Kidney epithelial cell (primary cell): ENCODE data around the gene SCN5A. TPM values are rescaled to one million over a fixed set of nuclear protein-coding genes. Genes with fewer than 3 reads are reported as not detected.

ENCODE experiments used
- DNase-seq: peaks from one replicate; pipeline ENCODE4 v3.0.0-alpha.2; 2010; ENCODE audit warnings: low read depth
- H3K27me3 ChIP-seq: 2 replicates; pipeline ENCODE4 v1.6.0; 2011; ENCODE audit warnings: low read length; ENCODE audit not compliant: control insufficient read depth, insufficient read depth
- H3K36me3 ChIP-seq: 2 replicates; pipeline ENCODE4 v1.5.1; 2011; ENCODE audit warnings: low read length; ENCODE audit not compliant: control insufficient read depth, insufficient read depth
- H3K4me3 ChIP-seq: 2 replicates; pipeline ENCODE4 v1.5.1; 2011; ENCODE audit warnings: low read depth, mild to moderate bottlenecking, control low read depth, low read length
- total RNA-seq: library from RNA; depleted of rRNA; stranded (reverse); fragments of >200 nt; gene quantifications from 2 replicates; pipeline ENCODE4 v1.2.3, GENCODE V29; 2015
- TF ChIP-seq, protein P1 (sequence below): IDR thresholded peaks from 2 replicates; pipeline ENCODE4 v1.5.1; 2011; ENCODE audit warnings: mild to moderate bottlenecking, moderate library complexity, low read length, control low read depth, inconsistent platforms; ENCODE audit not compliant: insufficient read depth, poor library complexity, severe bottlenecking

The SCN5A gene
- total RNA-seq, 1 donor from 2014 or later: 3.8 TPM

- H3K4me3 ChIP-seq: no peak overlapping the region
- H3K27me3 ChIP-seq: no peaks in the 10 kb centered on the region
- DNase-seq: no peak
- TF ChIP-seq, protein P1, sequence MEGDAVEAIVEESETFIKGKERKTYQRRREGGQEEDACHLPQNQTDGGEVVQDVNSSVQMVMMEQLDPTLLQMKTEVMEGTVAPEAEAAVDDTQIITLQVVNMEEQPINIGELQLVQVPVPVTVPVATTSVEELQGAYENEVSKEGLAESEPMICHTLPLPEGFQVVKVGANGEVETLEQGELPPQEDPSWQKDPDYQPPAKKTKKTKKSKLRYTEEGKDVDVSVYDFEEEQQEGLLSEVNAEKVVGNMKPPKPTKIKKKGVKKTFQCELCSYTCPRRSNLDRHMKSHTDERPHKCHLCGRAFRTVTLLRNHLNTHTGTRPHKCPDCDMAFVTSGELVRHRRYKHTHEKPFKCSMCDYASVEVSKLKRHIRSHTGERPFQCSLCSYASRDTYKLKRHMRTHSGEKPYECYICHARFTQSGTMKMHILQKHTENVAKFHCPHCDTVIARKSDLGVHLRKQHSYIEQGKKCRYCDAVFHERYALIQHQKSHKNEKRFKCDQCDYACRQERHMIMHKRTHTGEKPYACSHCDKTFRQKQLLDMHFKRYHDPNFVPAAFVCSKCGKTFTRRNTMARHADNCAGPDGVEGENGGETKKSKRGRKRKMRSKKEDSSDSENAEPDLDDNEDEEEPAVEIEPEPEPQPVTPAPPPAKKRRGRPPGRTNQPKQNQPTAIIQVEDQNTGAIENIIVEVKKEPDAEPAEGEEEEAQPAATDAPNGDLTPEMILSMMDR: no peak
- no peaks in the 10 kb centered on the region for H3K36me3 ChIP-seq
These were observed 97.1 kb downstream of the SCN5A start for GRCh38 chr3:38552364-38552763.

DNA sequence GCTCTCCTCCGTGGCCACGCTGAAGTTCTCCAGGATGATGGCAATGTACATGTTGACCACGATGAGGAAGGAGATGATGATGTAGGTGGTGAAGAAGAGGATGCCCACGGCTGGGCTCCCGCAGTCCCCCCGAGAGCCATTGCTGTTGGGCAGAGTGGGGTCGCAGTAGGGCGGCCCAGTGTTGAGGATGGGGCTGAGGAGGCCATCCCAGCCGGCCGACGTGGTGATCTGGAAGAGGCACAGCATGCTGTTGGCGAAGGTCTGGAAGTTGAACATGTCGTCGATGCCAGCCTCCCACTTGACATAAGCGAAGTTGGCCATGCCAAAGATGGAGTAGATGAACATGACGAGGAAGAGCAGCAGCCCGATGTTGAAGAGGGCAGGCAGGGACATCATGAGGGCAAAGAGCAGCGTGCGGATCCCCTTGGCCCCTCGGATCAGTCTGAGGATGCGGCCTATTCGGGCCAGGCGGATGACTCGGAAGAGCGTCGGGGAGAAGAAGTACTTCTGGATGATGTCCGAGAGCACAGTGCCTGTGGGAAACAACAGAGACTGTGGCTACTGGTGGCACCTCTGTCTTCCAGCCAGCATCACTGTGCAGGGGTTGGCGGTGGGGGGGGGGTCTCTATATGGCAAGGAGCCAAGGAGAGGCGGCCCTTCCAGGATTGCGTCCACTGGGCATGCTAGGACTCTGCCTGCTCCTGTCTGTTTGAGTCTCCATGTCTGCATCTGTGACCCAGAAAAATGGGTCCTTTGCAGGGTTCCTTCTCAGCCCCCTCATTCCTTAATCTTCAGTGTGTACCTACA is 98.3 kb downstream of the SCN5A start:
- no peak for DNase-seq
- TF ChIP-seq, protein P1: no peak
- H3K27me3 ChIP-seq: no peaks in the 10 kb centered on the region
- no peaks in the 10 kb centered on the region for H3K36me3 ChIP-seq
- no peak overlapping the region for H3K4me3 ChIP-seq

DNA sequence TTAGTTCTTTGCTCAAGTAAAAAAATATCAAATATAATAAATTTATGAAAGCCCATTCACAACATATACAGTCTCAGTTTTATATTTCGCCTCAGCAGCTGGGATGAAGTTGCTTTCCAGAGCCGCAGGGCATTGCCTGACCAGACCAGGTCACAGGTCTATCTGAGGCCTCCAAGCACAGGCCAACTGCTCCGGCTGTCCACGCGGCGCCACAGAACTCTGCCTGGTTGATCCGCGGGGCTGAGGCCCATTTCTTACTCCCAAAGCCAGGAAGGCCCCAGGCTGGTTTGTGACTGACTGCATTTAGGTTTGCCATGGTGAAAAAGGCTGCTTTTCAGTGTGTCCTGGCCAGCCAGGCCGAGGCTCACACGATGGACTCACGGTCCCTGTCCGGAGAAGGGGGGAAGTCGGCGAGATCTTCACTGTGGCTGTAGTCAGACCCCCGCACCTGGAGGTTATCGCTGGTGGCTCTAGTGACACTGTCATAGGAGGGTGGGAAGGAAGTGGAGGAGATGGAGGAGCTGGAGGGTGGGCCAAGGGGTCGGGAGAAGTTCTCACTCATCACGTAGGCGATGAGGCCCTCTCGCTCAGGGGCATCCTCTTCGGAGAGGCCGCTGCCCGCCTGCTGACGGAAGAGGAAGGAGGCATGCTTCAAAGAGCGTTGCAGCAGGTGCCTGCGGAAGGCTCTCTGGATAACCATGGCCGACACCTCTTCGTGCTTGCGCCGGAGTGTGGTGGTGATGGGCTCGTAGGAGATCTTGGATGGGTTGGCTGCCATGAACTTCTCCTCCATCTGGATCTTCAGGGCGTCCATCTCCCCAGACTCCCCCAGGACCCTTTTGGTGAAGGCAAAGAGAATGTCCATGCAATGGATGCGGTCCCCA is 99.3 kb downstream of the SCN5A start:
- Histone ChIP-seq H3K4me3 (no peak overlapping the region), H3K36me3 (no peaks in the 10 kb centered on the region), H3K27me3 (no peaks in the 10 kb centered on the region)
- no peak for DNase-seq
- TF ChIP-seq, protein P1: no peak

GRCh38 chr3:38549486-38549885 is 100.0 kb downstream of the SCN5A start:
- DNase-seq: no peak
- H3K4me3 ChIP-seq: no peak overlapping the region
- H3K36me3 ChIP-seq: no peaks in the 10 kb centered on the region
- TF ChIP-seq, protein P1: no peak
- no peaks in the 10 kb centered on the region for H3K27me3 ChIP-seq

DNA sequence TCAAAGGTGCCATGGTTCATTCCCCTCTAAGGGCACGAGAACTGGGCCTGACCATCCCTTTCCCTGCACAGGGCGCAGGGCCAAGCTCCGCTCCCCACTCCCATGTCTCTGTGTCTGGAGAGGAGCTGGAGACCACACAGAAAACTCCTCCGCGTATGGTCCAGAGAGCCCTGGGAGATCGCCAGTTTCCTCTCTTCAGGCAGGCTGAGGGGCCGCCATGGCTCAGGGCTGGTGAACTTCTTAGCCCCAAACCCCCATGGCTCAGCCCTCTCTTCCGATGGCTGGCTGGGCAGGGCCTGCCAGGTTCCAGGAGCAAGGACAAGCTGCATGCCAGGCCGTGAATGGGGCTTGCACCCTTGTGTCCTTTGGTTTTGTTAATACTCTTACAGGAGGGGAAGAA is 100.4 kb downstream of the SCN5A start:
- TF ChIP-seq, protein P1: no peak
- Histone ChIP-seq H3K4me3 (no peak overlapping the region), H3K27me3 (no peaks in the 10 kb centered on the region), H3K36me3 (no peaks in the 10 kb centered on the region)
- no peak for DNase-seq
